Keratinocyte (primary cell): Measurements from ENCODE around the gene SETBP1. TPM values are rescaled to one million over a fixed set of nuclear protein-coding genes. Genes with fewer than 3 reads are reported as not detected.

Experiments used
- DNase-seq: peaks from one replicate; pipeline ENCODE4 v3.0.0-alpha.2; 2011; ENCODE audit warnings: low read depth, missing footprints, low spot score
- FAIRE-seq: peaks from 2 replicates; lab custom pipeline; 2011; peaks lifted over from hg19 to GRCh38; lab: Jason Lieb, UNC
- H2AFZ ChIP-seq: 2 replicates; pipeline ENCODE4 v1.6.0; 2012; ENCODE audit warnings: low read length, control low read depth, inconsistent platforms; ENCODE audit not compliant: control insufficient read depth
- H3K27ac ChIP-seq: 2 replicates; pipeline ENCODE4 v1.5.1; 2011; ENCODE audit warnings: low read length; ENCODE audit not compliant: control insufficient read depth, insufficient read depth
- H3K27me3 ChIP-seq: 3 replicates; pipeline ENCODE4 v1.6.0; 2011; ENCODE audit warnings: low read length; ENCODE audit not compliant: control insufficient read depth, insufficient read depth; ENCODE audit errors: extremely low read depth
- H3K36me3 ChIP-seq, 2 experiments: 2 replicates in 1 of 2; 3 replicates in 1 of 2; pipeline ENCODE4 v1.5.1; 2011; ENCODE audit warnings: low read length in 2 of 2, mild to moderate bottlenecking in 1 of 2; ENCODE audit not compliant: control insufficient read depth in 2 of 2, insufficient read depth in 2 of 2; ENCODE audit errors: extremely low read depth in 1 of 2
- H3K4me1 ChIP-seq: 3 replicates; pipeline ENCODE4 v1.5.1; 2011; ENCODE audit warnings: low read length; ENCODE audit not compliant: control insufficient read depth, insufficient read depth; ENCODE audit errors: extremely low read depth
- H3K4me2 ChIP-seq: 3 replicates; pipeline ENCODE4 v1.6.0; 2011; ENCODE audit warnings: low read depth, low read length; ENCODE audit not compliant: control insufficient read depth, insufficient read depth; ENCODE audit errors: extremely low read depth
- H3K4me3 ChIP-seq, 3 experiments: fragments of 200-600 bp in 1 of 3; sonication (generic) in 1 of 3; 2 replicates in 2 of 3; 3 replicates in 1 of 3; pipeline ENCODE4 v1.5.1; 2011 to 2016; ENCODE audit warnings: low read length in 3 of 3, mild to moderate bottlenecking in 3 of 3, control low read depth in 2 of 3, inconsistent platforms in 1 of 3, low read depth in 1 of 3, mixed read lengths in 1 of 3, mixed run types in 1 of 3, moderate library complexity in 1 of 3; ENCODE audit not compliant: control insufficient read depth in 2 of 3, insufficient read depth in 2 of 3; ENCODE audit errors: extremely low read depth in 1 of 3
- H3K79me2 ChIP-seq: 2 replicates; pipeline ENCODE4 v1.6.0; 2012; ENCODE audit warnings: low read length; ENCODE audit not compliant: control insufficient read depth, insufficient read depth
- H3K9ac ChIP-seq: 3 replicates; pipeline ENCODE4 v1.6.0; 2011; ENCODE audit warnings: low read length; ENCODE audit not compliant: control insufficient read depth, insufficient read depth; ENCODE audit errors: extremely low read depth
- H3K9me1 ChIP-seq: 3 replicates; pipeline ENCODE4 v1.6.0; 2011; ENCODE audit warnings: low read length; ENCODE audit not compliant: control insufficient read depth, insufficient read depth; ENCODE audit errors: extremely low read depth
- H3K9me3 ChIP-seq: 2 replicates; pipeline ENCODE4 v1.5.1; 2012; ENCODE audit warnings: low read depth, low read length; ENCODE audit not compliant: control insufficient read depth
- H4K20me1 ChIP-seq: 3 replicates; pipeline ENCODE4 v1.6.0; 2011; ENCODE audit warnings: low read length; ENCODE audit not compliant: control insufficient read depth, insufficient read depth; ENCODE audit errors: extremely low read depth
- EZH2 ChIP-seq: IDR thresholded peaks from one replicate; pipeline ENCODE4 v1.6.1; 2012; ENCODE audit warnings: inconsistent platforms, mild to moderate bottlenecking, low read length, moderate library complexity
- dilution Hi-C: fragments of 300-500 bp; cut with MboI; formaldehyde crosslinking; loops from one replicate; pipeline ENCODE4 v1.7.0; 2020; ENCODE audit warnings: low sequenced_read_pairs; ENCODE audit not compliant: extremely low pct_ligation_motif_present
- polyA plus RNA-seq, 5 experiments: library from polyadenylated mRNA; depleted of rRNA in 3 of 5; stranded (reverse) in 3 of 5; stranded (forward) in 1 of 5; unstranded in 1 of 5; fragments of >200 nt; gene quantifications; 1 replicate in 1 of 5; 2 replicates in 3 of 5; 3 replicates in 1 of 5; pipeline versions ENCODE4 v1.2.1 to v1.2.3, GENCODE V29; 2011 to 2012; ENCODE audit warnings: missing spikeins in 2 of 5, low read depth in 1 of 5, low replicate concordance in 1 of 5
- TF ChIP-seq, protein P1 (sequence below), 3 experiments: IDR thresholded peaks in 1 of 3; conservative IDR thresholded peaks in 1 of 3; optimal IDR thresholded peaks in 1 of 3; 2 replicates in 2 of 3; 3 replicates in 1 of 3; pipeline versions ENCODE3 to v1.5.1; 2011; ENCODE audit warnings: low read length in 3 of 3, mild to moderate bottlenecking in 3 of 3, moderate library complexity in 2 of 3, control low read depth in 1 of 3, inconsistent platforms in 1 of 3; ENCODE audit not compliant: insufficient read depth in 2 of 3; ENCODE audit errors: extremely low read depth in 1 of 3

SETBP1 gene
- polyA plus RNA-seq, 1 donor (not counting 4 experiments of a cell fraction or from before 2014, with no cell fraction given), result 3.3 TPM

DNA sequence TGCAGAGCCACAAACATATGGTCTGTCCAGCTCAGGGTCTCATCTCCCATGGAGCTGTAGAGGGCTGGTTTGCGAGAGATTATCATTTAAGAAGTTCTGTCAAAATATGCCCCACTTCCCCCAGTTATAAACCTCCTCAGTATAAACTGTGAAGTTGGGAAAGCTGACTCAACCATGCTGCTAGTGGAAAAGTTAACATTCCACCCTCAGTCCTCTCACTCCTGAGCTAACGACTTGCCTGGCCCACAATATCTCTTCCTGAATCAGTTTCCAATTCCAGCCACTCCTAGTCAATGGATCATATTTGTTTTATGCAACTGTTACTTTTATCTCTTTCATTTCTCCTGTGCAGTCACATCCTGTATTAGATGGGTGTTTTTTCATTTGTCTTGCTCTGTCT, 326.2 kb downstream of the SETBP1 start:
- peaks cover 21% of the 10 kb centered on the region for H3K4me1 ChIP-seq
- no peaks in the 10 kb centered on the region for H4K20me1 ChIP-seq
- H3K27me3 ChIP-seq, result no peaks in the 10 kb centered on the region
- H3K9ac ChIP-seq, result no peak overlapping the region
- no peaks in the 10 kb centered on the region for H3K9me3 ChIP-seq
- H3K79me2 ChIP-seq, result no peaks in the 10 kb centered on the region
- no peak overlapping the region for H3K4me2 ChIP-seq
- H3K36me3 ChIP-seq, result peaks cover 0 to 1% of the 10 kb centered on the region in 2 experiments
- no peak overlapping the region for H2AFZ ChIP-seq
- FAIRE-seq, result no peak
- DNase-seq, result no peak
- TF ChIP-seq, protein P1, sequence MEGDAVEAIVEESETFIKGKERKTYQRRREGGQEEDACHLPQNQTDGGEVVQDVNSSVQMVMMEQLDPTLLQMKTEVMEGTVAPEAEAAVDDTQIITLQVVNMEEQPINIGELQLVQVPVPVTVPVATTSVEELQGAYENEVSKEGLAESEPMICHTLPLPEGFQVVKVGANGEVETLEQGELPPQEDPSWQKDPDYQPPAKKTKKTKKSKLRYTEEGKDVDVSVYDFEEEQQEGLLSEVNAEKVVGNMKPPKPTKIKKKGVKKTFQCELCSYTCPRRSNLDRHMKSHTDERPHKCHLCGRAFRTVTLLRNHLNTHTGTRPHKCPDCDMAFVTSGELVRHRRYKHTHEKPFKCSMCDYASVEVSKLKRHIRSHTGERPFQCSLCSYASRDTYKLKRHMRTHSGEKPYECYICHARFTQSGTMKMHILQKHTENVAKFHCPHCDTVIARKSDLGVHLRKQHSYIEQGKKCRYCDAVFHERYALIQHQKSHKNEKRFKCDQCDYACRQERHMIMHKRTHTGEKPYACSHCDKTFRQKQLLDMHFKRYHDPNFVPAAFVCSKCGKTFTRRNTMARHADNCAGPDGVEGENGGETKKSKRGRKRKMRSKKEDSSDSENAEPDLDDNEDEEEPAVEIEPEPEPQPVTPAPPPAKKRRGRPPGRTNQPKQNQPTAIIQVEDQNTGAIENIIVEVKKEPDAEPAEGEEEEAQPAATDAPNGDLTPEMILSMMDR (optimal IDR thresholded peaks at IDR 0.05 in 1 of 3, IDR thresholded peaks at IDR 0.05 in 1 of 3, conservative IDR thresholded peaks at IDR 0.05 in 1 of 3; ENCODE audit: extremely low read depth in 1 of 3, insufficient read depth in 2 of 3, low read length in 3 of 3), result no peak
- TF ChIP-seq EZH2, result no peak
- no peak overlapping the region for H3K4me3 ChIP-seq
- H3K27ac ChIP-seq, result no peak overlapping the region
- dilution Hi-C loops, result no loop called here
- H3K9me1 ChIP-seq, result no peaks in the 10 kb centered on the region

DNA sequence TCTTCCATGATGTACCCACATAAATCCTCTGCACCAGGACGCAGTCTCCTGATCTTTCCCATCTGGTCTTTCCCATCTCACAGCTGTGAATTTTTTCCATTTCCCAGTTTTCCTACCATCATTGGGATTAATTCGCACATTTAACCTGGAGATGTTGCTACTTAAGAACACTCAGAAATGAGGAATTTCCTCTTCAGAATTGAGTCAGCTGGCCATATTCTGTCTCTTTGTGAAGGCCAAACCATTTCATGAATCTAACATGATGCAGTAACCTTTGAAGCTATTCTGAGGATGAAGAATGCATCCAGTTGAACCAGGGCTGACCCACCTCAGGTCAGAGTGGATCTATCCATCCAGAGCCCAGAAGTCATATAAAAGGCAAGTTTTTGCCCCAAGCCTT, 326.8 kb downstream of the SETBP1 start:
- dilution Hi-C loops, result no loop called here
- H3K27me3 ChIP-seq, result no peaks in the 10 kb centered on the region
- no peak overlapping the region for H2AFZ ChIP-seq
- no peak for DNase-seq
- peaks cover 21% of the 10 kb centered on the region for H3K4me1 ChIP-seq
- no peaks in the 10 kb centered on the region for H3K79me2 ChIP-seq
- no peak overlapping the region for H3K27ac ChIP-seq
- no peak overlapping the region for H3K4me2 ChIP-seq
- FAIRE-seq, result no peak
- TF ChIP-seq, protein P1 (optimal IDR thresholded peaks at IDR 0.05 in 1 of 3, IDR thresholded peaks at IDR 0.05 in 1 of 3, conservative IDR thresholded peaks at IDR 0.05 in 1 of 3; ENCODE audit: extremely low read depth in 1 of 3, insufficient read depth in 2 of 3, low read length in 3 of 3), result no peak
- TF ChIP-seq EZH2, result no peak
- no peak overlapping the region for H3K9ac ChIP-seq
- no peaks in the 10 kb centered on the region for H3K9me3 ChIP-seq
- no peaks in the 10 kb centered on the region for H3K9me1 ChIP-seq
- H3K4me3 ChIP-seq, result no peak overlapping the region
- no peaks in the 10 kb centered on the region for H4K20me1 ChIP-seq
- H3K36me3 ChIP-seq, result peaks cover 0 to 1% of the 10 kb centered on the region in 2 experiments
